GM23248 (cell line): ENCODE measurements around the gene FTO.

Source experiments
- EZH2 ChIP-seq: fragments of 200-600 bp; sonication (generic); IDR thresholded peaks from 2 replicates; pipeline ENCODE4 v1.6.1; 2018; ENCODE audit warnings: antibody characterized with exemption, mild to moderate bottlenecking; ENCODE audit not compliant: insufficient read depth, poor library complexity, severe bottlenecking
- EZH2phosphoT487 ChIP-seq: fragments of 200-600 bp; sonication (generic); IDR thresholded peaks from 2 replicates; pipeline ENCODE4 v1.6.1; 2018; ENCODE audit warnings: antibody characterized with exemption, moderate library complexity, mild to moderate bottlenecking, low read depth; ENCODE audit not compliant: insufficient read depth

DNA sequence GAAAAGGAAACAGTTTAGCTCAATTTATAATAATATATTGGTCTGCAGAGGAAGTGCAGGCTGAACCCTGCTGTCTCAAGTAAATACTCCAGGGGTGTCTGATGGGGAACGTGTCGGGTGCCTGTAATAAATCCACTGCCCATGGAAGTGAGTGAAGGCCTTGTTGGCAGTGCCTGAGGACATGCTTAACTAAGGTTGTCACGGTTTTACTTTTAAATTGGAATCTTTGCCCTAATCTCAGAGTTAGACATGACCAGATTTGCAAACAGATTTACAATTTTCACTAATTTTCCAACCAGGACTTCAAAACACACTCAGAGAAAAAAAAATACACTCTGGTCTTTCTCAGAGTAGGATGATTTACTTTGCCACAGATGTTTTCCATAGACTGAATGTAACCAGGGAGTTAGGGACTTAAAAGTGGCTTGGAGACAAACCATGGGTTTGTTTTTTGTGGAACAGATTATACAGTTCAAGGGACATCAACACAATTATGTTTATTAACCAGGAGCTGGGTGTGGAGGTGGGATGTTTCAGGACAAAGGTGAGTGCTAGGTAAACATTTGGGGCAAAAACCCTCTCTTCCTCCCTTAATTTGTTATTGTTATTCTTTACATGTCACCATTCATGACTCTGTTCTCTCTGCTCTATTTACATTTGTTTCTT, 144.5 kb downstream of the FTO start:
- TF ChIP-seq EZH2 (no peak), EZH2phosphoT487 (no peak)
